ENCODE data around the gene ASCC2.
"Not testable (repeated sequence)": the region's sequence is repeated elsewhere in the genome, so short reads cannot be mapped to it uniquely, and the experiment has no call there.

Gene ASCC2

GRCh38 chr22:29854432-29854831, 16.4 kb upstream of the ASCC2 start:
- no peak for DNase-seq

GRCh38 chr22:29848111-29848510, 10.0 kb upstream of the ASCC2 start:
- DNase-seq: no peak

- DNase-seq: no peak
These were observed 8.2 kb upstream of the ASCC2 start for GRCh38 chr22:29846290-29846689.

- no peak for DNase-seq
These were observed 4.7 kb upstream of the ASCC2 start for GRCh38 chr22:29842740-29843139.

DNA sequence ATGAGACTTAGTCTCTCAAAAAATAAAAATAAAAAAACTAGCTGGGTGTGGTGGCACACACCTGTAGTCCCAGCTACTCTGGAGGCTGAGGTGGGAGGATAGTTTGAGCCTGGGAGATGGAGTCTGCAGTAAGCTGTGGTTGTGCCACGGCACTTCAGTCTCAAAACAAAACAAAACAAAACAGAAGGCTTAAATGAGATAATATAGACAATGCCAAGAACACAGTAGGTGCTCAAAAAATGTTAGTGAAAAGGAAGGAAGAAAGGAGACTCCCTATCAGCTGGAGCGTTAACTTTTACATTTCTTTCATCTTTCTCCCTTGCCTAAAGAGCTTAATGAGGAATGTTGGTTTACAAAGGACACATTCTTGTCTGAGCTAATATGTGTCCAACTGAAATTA, 4.1 kb upstream of the ASCC2 start:
- DNase-seq: no peak

- DNase-seq: no peak
These were observed 2.4 kb upstream of the ASCC2 start for GRCh38 chr22:29840498-29840897.

GRCh38 chr22:29839039-29839438, 965 bp upstream of the ASCC2 start:
- no peak for DNase-seq

DNA sequence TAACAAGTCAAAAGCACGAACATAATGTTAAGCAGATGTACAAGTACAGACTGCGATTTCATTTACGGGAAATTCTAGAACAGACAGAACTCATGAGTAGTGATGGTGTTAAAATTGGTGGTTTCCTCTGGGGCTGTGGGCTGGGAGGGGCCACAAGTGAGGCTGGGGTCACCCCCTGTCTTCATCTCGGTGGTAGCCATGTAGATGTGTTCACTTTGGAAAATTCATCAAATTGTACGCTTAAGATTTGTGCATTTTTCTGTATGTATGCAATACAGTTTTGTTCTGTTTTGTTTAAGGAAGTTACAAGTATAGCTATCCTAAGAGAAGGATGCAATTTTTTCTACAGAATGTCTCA, 504 bp upstream of the ASCC2 start:
- DNase-seq: no peak

DNA sequence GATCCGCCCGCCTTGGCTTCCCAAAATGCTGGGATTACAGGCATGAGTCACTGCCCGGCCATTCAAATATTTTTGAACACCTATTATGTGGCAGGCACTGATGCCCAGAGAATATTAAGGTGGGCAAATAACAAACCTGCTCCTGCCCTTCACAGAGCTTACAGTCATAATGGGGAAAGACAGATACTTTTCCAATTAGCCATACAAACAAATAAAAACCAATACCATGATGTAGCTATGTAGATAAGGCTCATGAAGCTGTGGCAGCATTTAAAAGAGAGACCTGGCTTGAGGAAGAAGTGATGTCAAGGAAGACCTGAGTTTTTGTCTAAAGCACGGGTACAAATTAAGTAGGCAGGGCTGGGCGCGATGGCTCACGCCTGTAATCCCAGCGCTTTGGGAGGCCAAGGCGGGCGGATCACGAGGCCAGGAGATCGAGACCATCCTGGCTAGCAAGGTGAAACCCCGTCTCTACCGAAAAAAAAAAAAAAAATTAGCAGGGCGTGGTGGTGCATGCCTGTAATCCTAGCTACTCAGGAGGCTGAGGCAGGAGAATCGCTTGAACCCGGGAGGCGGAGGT, 1.2 kb downstream of the ASCC2 start:
- DNase-seq: not testable (repeated sequence)

DNA sequence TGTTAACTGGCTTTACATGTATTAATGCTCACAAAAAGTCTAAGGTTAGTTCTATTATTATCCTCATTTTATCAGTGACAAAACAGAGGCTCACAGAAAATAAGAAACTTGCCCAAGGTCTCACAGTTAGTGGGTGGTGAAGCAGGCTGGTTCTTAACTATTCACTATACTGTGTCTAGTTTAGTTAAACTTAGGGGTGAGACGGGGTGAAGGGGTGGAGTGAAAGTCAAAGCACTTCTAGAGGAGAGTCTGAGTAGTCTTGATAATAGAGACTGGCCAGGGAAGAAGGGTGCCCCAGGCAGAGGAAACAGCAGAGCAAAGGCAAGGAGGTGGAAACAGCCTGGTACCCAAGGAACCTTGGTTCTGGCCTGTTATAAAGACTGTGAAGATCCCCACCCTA, 4.0 kb downstream of the ASCC2 start:
- no peak for DNase-seq

DNA sequence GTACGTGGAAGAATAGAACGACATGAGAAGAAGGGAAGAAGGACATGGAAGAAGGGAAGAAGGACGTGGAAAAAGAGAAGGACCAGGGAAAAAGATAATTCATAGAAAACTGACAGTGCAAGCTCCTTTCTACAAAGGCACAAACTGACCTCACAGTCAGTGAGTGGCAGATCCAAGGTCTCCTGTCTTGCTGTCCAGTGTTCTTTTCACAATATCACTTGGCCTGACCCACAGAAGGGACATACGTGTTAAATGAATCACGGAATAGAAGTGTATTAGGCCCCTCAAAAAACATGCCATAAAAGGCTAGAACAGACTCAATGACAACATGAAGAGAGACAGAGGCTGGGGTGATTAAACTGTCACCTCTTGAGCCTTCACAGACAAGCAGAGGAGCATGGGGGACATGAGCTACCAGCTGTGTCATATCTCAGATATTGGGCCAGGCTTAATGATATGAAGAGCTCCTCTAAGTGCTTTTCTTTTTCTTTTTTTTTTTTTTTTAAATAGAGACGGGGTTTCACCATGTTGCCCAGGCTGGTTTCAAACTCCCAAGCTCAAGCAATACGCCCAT, 4.6 kb downstream of the ASCC2 start:
- no peak for DNase-seq

- no peak for DNase-seq
These were observed 6.1 kb downstream of the ASCC2 start for GRCh38 chr22:29831958-29832357.

DNA sequence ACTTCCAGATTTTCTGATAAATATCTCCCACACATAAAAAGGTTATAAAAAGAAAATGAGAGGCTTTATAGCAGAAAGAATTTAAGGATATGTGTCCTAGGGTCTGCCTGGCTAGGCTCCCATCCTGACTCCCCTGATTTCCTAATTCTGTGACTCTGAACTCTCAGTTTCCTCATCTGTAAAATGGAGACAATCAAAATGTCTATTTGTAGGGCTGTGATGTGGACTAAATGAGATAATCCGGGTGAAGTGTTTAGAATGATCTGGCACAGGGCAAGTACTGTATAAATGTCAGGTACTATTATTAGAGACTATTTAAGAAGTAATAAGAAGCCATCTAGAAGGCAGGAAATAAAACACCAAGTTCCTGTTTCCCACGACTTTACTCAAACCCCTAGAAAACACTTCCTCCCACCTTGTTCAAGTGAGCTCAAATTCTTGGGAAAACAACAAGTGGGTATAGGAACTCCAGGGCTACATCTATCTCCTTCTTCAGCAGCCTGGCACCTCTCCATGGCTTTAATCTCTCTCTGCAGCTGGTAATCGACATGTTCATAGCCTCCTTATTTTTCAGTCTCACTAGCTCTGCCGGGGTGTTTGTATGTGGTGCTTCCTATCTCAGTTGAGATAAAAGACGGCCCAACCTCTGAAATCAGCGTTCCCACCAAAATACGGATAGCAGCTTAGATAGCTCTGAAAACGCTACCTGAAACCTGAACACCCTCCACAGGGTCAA, 6.7 kb downstream of the ASCC2 start:
- no peak for DNase-seq

DNA sequence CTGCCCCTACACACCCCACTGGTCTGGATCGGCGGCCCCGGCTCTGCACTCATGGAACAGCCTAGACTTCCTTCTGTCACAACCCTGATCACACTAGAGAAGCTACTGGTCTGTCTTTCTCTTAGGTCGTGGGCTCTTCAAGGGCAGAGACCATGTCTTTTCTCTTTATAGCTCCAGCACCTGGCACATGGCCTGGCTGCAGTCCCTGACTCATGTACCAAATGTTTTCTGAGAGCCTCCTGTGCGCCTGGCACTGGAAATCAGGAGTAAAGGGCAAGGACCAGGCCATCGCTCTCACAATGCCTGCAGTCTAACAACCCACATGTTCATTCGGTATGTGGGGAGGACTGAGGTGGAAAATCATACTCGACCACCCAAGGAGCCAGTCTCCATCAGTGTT, 7.5 kb downstream of the ASCC2 start:
- no peak for DNase-seq

GRCh38 chr22:29827726-29828125, 10.3 kb downstream of the ASCC2 start:
- DNase-seq: not testable (repeated sequence)

- DNase-seq: no peak
These were observed 11.0 kb downstream of the ASCC2 start for GRCh38 chr22:29827091-29827490.

DNA sequence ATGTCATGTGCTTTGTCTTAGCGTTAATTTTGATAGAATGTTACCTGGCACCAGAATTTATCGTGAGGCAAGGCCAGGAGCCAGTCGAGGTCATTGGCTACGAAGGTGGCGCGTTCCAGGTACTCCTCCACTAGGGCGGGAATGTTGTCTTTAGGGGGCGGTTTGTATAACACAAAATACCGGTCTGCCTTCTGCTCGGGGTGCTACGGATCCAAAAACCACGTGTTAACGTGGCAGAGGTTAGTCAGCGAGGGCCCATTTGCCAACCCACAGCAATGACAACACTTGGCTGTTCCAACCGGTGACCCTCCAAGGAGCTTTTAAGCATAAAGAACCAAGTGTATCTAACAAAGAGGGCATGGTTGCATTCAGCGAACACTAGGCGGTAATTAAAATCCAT, 12.5 kb downstream of the ASCC2 start:
- no peak for DNase-seq

DNA sequence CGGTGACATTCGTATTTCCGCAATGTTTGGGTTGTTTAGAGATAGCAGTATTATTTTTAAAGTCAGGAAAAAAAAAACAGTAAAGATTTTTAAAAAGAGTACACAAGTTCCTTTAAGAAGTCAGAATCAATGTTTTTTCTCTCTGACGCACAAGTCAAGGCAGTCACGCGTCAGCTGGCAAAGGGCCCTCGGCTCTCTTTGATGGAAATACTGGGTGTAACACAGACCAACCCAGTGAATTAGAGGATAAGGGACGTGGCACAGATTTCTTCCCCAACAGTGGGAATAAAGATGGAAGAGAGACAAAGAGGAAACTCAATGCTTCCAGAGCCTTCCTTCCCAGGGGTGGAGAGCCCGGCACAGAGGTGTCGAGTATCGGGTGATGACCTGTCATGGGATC, 13.4 kb downstream of the ASCC2 start:
- no peak for DNase-seq

GRCh38 chr22:29821291-29822016, 16.6 kb downstream of the ASCC2 start:
- DNase-seq: peak; percentile 49

DNA sequence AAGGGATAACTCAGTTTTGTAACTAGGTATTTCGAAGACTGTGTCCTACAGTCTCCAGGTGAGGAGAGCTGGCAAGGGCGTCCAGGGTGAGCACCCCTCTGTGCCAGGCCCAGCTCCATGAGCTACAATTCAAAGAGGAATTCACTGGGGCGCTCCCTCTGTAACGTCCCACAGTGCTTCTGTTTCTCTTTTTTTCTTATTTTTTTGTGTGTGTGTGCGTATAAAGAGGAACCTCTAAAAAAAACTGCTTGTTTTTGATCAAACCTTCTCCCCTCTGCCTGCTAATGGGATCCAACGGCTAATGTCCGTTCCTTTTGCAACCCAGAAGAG, 17.1 kb downstream of the ASCC2 start:
- DNase-seq: no peak

DNA sequence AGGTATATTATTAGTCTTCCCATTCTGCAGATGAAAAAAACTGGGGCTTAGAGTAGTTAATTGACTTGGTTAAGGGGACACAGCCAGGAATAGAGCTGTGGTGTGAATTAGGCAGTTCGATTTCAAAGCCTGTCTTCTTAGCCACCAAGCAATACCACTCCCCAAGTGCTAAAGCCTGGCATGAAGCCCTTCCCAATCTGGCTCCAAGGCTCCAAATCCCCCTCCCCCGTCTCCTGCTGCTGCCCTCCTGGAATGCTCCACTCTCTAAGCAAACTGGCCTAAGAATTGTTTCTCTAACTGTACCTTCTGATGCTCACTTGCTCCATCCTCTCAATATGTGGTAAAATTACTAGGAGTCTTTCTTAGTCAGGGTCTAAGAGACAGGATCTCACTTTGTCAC, 18.6 kb downstream of the ASCC2 start:
- DNase-seq: peak; percentile 16

GRCh38 chr22:29817724-29818123, 20.4 kb downstream of the ASCC2 start:
- no peak for DNase-seq

GRCh38 chr22:29816980-29817379, 21.1 kb downstream of the ASCC2 start:
- DNase-seq: no peak

- peak; percentile 62 for DNase-seq
These were observed 21.5 kb downstream of the ASCC2 start for GRCh38 chr22:29816539-29816938.

Measured in NCI-H446 treated with DMSO at 0.1 percent for 48 hours (cell line).